ENCODE measurements around the gene NUPR1.
"Not testable (repeated sequence)": the region's sequence is repeated elsewhere in the genome, so short reads cannot be mapped to it uniquely, and the experiment has no call there.

NUPR1 gene

DNA sequence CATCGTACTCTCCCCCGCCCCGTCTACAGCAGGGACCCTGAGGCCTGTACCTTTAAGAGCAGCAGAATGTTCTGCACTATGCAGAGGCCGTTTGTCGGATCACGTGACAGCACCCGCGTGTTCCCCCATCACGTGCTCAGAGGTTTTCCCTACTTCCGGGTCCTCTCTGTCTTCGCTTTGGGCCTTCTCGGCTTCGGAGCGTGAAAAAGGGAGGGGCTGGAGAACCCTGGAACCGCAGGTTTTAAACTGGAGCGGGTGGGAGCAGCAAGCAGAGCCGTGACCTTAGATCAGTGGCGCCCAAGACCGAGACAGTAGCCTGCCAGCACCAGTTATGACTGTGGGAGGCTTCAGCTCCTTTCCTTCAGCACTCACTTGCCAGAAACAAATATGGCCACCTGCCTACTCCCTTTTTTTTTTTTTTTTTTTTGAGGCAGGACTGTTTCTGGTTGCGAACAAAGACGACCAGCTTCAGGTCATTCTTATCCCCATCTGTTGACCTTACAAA, 46.8 kb downstream of the NUPR1 start, which contains the start of gene CLN3:
TSS of gene CLN3 (minus strand) at position 105 of the 505 bp plus-strand sequence. CDS start 315 bp downstream, outside the sequence.
- TF ChIP-seq ZNF274 (IDR thresholded peaks at IDR 0.05; ENCODE audit: low read depth, low read length) = no peak
- H3K4me3 ChIP-seq (ENCODE audit: low read length) = peak within 1 kb of the TSS; percentile 81

DNA sequence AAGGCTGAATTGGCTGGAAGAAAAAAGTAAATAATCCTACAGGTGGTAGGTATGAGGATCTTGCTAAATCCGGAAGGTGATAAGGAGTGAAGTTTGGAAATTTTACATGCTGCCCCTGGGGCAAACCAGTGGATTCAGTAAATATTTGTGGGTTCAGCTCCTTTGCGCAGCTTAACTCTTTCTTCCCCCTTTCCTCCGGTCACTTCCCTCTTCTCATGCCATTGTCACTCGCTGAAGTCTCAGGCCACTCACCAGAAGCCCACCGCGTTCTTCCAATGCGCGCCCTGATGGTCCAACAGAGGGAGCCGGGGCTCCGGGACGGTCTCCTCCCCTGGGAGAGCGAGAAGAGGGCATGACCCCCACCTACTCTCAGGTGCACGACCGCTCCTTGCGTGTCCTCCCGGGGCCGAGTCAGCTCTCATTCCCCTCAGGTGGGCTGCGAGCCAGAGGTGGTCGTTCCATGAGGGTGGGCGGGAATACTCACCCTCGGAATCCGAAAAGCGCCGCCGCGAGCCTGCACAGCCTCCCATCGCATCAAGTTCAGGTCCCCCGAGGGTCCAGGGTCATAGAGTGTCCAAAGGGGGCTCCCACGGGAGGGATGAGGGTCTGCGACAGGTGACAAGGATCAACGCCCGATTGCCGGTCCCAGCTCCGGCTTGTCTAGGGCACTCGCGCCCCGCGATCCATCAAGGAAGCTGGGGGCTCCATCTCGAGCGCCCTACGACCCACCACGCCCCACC, 47.4 kb downstream of the NUPR1 start:
- TF ChIP-seq ZNF274 (IDR thresholded peaks at IDR 0.05; ENCODE audit: low read depth, low read length) = no peak
- peak overlapping the region; percentile 81 for H3K4me3 ChIP-seq (ENCODE audit: low read length)

DNA sequence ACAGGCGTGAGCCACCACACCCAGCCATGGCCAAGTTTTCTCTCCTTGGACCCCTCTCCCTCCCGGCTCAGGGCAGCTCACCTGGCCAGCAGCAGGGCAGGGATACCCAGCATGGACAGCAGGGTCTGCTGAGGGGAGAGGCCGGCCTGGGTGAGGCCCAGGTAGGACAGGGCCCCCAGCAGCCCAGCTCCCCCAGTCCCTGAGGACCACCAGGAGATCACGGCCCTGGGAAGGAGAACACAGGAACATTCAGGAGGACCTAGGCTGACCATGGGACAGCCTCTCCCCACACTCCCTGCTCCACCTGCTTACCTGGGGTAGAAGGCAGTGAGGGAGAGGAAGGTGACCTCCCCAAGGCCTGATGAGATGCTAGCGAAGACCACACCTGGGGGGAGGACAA, 52.5 kb downstream of the NUPR1 start:
- TF ChIP-seq ZNF274 (IDR thresholded peaks at IDR 0.05; ENCODE audit: low read depth, low read length) = no peak
- no peak overlapping the region for H3K4me3 ChIP-seq (ENCODE audit: low read length)

DNA sequence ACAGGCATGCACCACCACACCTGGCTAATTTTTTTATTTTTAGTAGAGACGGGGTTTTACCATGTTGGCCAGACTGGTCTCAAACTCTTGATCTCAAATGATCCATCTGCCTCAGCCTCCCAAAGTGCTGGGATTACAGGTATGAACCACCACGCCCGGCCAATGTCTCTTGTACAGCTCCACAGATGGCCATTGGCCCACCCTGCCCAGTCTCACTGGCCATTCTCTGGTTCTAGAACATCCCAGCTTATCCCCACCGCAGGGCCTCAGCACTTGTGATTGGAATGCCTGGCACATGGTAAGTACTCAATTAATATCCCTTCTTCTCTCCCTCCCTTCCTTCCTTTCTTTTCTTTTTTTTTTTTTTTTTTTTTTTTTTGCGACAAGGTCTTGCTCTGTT, 55.4 kb downstream of the NUPR1 start:
- not testable (repeated sequence) for H3K4me3 ChIP-seq (ENCODE audit: low read length)

Measured in GM08714 (cell line).